ENCODE data around the gene PSMC5. TPM values are rescaled to one million over a fixed set of nuclear protein-coding genes. Genes with fewer than 3 reads are reported as not detected.
"Not testable (repeated sequence)": the region's sequence is repeated elsewhere in the genome, so short reads cannot be mapped to it uniquely, and the experiment has no call there.

Gene PSMC5
- total and polyA plus RNA-seq, 10 of the 15 experiments (the other 5 are each of a cell fraction or from before 2014, with no cell fraction given): 55.0 to 266 (median 148) TPM

DNA sequence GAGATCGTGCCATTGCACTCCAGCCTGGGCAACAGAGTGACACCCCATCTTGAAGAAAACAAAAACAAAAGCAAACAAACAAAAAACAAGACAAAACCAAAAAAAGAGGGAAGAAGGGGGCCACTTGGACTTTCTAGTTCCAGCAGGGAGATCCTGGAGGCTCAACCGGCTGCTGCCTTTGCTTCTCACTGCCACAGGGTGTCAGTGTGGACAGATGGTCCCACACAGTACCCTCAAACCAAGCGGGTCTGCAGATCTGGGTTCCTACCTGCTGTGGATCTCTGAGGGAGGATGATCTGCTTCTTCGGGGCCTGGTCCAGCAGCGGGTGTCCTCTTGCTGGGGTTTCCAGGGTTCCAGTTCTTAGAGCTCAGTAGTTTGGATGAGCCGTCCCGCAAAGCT, 39.4 kb downstream of the PSMC5 start:
- WGBS (ENCODE audit: insufficient coverage, insufficient replicate concordance, low lambda C conversion rate, missing lambda C conversion rate): 34% methylated on average over 7 of the region's 7 CpGs
- H2AFZ ChIP-seq (ENCODE audit: control insufficient read depth, low read depth, low read length); H4K20me1 ChIP-seq (ENCODE audit: control insufficient read depth, insufficient read depth); H3K9me3 ChIP-seq (replicated peaks; ENCODE audit: control insufficient read depth, insufficient read depth, low read length); H3K27ac ChIP-seq (ENCODE audit: control insufficient read depth, insufficient read depth); BruUV-seq (replicated peaks); H3K79me2 ChIP-seq (ENCODE audit: control insufficient read depth, insufficient read depth, low read length); FAIRE-seq; H3K4me2 ChIP-seq (ENCODE audit: control insufficient read depth, insufficient read depth); intact Hi-C loops (cut with micrococcal nuclease; ENCODE audit: unreplicated experiment); in situ Hi-C loops (cut with MboI); DNase-seq (ENCODE audit: low read depth, low spot score); SMC1A ChIA-PET (ENCODE audit: uncharacterized antibody, unreplicated experiment); H3K4me1 ChIP-seq (ENCODE audit: control insufficient read depth, insufficient read depth, low read length); H3K9ac ChIP-seq (ENCODE audit: control insufficient read depth, insufficient read depth, low read length); H3K36me3 ChIP-seq (ENCODE audit: control insufficient read depth in 2 of 2, insufficient read depth in 2 of 2, low read length in 1 of 2); H3K4me3 ChIP-seq; H3K27me3 ChIP-seq (replicated peaks in 1 of 2; ENCODE audit: control insufficient read depth in 2 of 2, insufficient read depth in 2 of 2, low read length in 1 of 2); RAD21 ChIA-PET (ENCODE audit: unreplicated experiment); POLR2A ChIA-PET: not testable (repeated sequence)
- peak; percentile 70 for ATAC-seq
- TF ChIP-seq, protein P1, sequence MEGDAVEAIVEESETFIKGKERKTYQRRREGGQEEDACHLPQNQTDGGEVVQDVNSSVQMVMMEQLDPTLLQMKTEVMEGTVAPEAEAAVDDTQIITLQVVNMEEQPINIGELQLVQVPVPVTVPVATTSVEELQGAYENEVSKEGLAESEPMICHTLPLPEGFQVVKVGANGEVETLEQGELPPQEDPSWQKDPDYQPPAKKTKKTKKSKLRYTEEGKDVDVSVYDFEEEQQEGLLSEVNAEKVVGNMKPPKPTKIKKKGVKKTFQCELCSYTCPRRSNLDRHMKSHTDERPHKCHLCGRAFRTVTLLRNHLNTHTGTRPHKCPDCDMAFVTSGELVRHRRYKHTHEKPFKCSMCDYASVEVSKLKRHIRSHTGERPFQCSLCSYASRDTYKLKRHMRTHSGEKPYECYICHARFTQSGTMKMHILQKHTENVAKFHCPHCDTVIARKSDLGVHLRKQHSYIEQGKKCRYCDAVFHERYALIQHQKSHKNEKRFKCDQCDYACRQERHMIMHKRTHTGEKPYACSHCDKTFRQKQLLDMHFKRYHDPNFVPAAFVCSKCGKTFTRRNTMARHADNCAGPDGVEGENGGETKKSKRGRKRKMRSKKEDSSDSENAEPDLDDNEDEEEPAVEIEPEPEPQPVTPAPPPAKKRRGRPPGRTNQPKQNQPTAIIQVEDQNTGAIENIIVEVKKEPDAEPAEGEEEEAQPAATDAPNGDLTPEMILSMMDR (IDR thresholded peaks at IDR 0.05 in 2 of 3, conservative IDR thresholded peaks at IDR 0.05 in 1 of 3; ENCODE audit: control insufficient read depth in 2 of 3, extremely low read depth in 1 of 3, insufficient read depth in 1 of 3, low read depth in 3 of 3, low read length in 3 of 3): 0 out of 6 replicates have a peak, but pooled peaks of 1 of the 3 experiments have one; percentile 17
- CTCF ChIA-PET: interaction anchor here (0.7 to 4.8 kb wide), 22 partner anchors 8 to 460 kb away, joined by 3 to 51 read pairs (median 4); partner anchors contain the start of genes GH1, ICAM2 and SMARCD2

DNA sequence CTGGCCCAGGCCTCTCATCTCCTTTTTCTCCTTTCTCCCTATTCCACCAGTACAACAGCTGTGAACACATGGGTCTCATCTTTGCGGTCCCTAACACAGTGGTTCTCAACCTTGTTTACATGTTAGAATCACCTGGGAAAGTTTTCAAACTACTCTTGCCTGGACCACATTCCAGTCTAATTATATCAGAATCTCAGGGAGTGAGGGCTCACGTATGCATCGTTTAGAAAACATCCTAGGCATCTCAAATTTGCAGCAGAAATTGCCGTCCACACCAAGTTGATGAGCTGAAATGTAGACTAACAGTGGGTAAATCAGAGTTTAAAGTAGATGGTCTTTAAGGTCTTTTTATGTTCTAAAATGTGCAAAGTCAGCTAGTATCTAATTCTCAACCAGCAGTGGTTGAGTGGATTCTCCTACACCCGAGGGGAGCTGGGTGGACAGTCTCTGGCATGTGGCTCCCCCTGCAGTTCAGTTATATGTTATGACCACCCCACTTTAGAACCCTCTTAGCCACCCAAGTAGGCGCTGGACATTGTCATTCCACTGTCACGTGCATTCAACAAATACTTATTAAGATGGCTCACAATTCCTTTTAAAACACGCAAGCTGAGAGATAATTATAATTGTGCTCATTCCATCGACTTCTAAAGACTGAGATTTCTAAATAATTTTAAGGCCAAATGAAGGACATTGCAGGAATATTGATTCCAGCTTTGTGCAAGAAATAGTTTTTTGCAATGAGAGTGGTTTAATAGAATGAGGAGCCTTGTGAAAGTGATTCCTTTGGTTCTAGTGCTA, 42.5 kb downstream of the PSMC5 start:
- BruUV-seq (replicated peaks); H2AFZ ChIP-seq (ENCODE audit: control insufficient read depth, low read depth, low read length); intact Hi-C loops (cut with micrococcal nuclease; ENCODE audit: unreplicated experiment); POLR2A ChIA-PET; DNase-seq (ENCODE audit: low read depth, low spot score); H3K79me2 ChIP-seq (ENCODE audit: control insufficient read depth, insufficient read depth, low read length); H3K27me3 ChIP-seq (replicated peaks in 1 of 2; ENCODE audit: control insufficient read depth in 2 of 2, insufficient read depth in 2 of 2, low read length in 1 of 2); H3K27ac ChIP-seq (ENCODE audit: control insufficient read depth, insufficient read depth); H4K20me1 ChIP-seq (ENCODE audit: control insufficient read depth, insufficient read depth); H3K9me3 ChIP-seq (replicated peaks; ENCODE audit: control insufficient read depth, insufficient read depth, low read length); RAD21 ChIA-PET (ENCODE audit: unreplicated experiment); H3K4me2 ChIP-seq (ENCODE audit: control insufficient read depth, insufficient read depth); in situ Hi-C loops (cut with MboI); FAIRE-seq; H3K4me1 ChIP-seq (ENCODE audit: control insufficient read depth, insufficient read depth, low read length); H3K9ac ChIP-seq (ENCODE audit: control insufficient read depth, insufficient read depth, low read length); H3K4me3 ChIP-seq; H3K36me3 ChIP-seq (ENCODE audit: control insufficient read depth in 2 of 2, insufficient read depth in 2 of 2, low read length in 1 of 2): not testable (repeated sequence)
- peak; percentile 70 for ATAC-seq
- SMC1A ChIA-PET (ENCODE audit: uncharacterized antibody, unreplicated experiment): interaction anchor here (0.6 to 0.9 kb wide), 3 partner anchors 9 to 28 kb away, joined by 3 read pairs; no protein-coding TSS in a partner anchor
- 32% methylated on average over 9 of the region's 9 CpGs for WGBS (ENCODE audit: insufficient coverage, insufficient replicate concordance, low lambda C conversion rate, missing lambda C conversion rate)
- CTCF ChIA-PET: interaction anchor here (0.7 to 1.3 kb wide), 4 partner anchors 9 to 87 kb away, joined by 3 to 5 read pairs (median 3); no protein-coding TSS in a partner anchor
- TF ChIP-seq, protein P1 (IDR thresholded peaks at IDR 0.05 in 2 of 3, conservative IDR thresholded peaks at IDR 0.05 in 1 of 3; ENCODE audit: control insufficient read depth in 2 of 3, extremely low read depth in 1 of 3, insufficient read depth in 1 of 3, low read depth in 3 of 3, low read length in 3 of 3): peak in 1 of 3 experiments; percentile 23; a peak in 1 of 6 replicates

DNA sequence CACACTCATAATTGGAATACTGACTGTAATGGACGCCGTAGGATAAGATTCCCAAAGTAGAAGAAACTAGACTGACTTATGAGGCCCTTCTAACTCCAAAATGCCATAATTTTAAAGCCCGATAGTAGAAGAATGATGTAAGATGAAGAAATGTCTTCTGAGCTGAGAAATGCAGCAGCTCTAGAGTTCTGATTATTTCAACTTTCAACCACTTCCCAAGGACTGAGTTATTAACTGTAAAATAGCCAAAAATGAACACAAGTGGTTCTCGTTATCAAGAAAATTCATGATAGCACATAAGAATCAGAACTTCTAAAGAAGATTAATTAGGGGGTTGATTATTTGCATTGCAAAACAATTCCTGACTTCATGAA, 43.0 kb downstream of the PSMC5 start:
- H3K4me2 ChIP-seq (ENCODE audit: control insufficient read depth, insufficient read depth); H3K79me2 ChIP-seq (ENCODE audit: control insufficient read depth, insufficient read depth, low read length); H3K27me3 ChIP-seq (replicated peaks in 1 of 2; ENCODE audit: control insufficient read depth in 2 of 2, insufficient read depth in 2 of 2, low read length in 1 of 2); DNase-seq (ENCODE audit: low read depth, low spot score); POLR2A ChIA-PET; H3K4me3 ChIP-seq; in situ Hi-C loops (cut with MboI); H3K9me3 ChIP-seq (replicated peaks; ENCODE audit: control insufficient read depth, insufficient read depth, low read length); H3K36me3 ChIP-seq (ENCODE audit: control insufficient read depth in 2 of 2, insufficient read depth in 2 of 2, low read length in 1 of 2); ATAC-seq; intact Hi-C loops (cut with micrococcal nuclease; ENCODE audit: unreplicated experiment); FAIRE-seq; BruUV-seq (replicated peaks); H4K20me1 ChIP-seq (ENCODE audit: control insufficient read depth, insufficient read depth); H3K4me1 ChIP-seq (ENCODE audit: control insufficient read depth, insufficient read depth, low read length); H3K27ac ChIP-seq (ENCODE audit: control insufficient read depth, insufficient read depth); H2AFZ ChIP-seq (ENCODE audit: control insufficient read depth, low read depth, low read length); H3K9ac ChIP-seq (ENCODE audit: control insufficient read depth, insufficient read depth, low read length); RAD21 ChIA-PET (ENCODE audit: unreplicated experiment): not testable (repeated sequence)
- 37% methylated on average over 4 of the region's 4 CpGs for WGBS (ENCODE audit: insufficient coverage, insufficient replicate concordance, low lambda C conversion rate, missing lambda C conversion rate)
- CTCF ChIA-PET: interaction anchor here (0.6 to 1.3 kb wide), 5 partner anchors 10 to 87 kb away, joined by 3 to 5 read pairs (median 3); no protein-coding TSS in a partner anchor
- SMC1A ChIA-PET (ENCODE audit: uncharacterized antibody, unreplicated experiment): interaction anchor here (0.8 kb wide), 1 partner anchor 29 kb away, joined by 3 read pairs; no protein-coding TSS in a partner anchor
